ENCODE data around the gene PDILT.
"Not testable (repeated sequence)": the region's sequence is repeated elsewhere in the genome, so short reads cannot be mapped to it uniquely, and the experiment has no call there.

The PDILT gene

GRCh38 chr16:20355114-20355782 is 49.3 kb downstream of the PDILT start:
- DNase-seq = no peak

GRCh38 chr16:20353379-20353778 is 51.2 kb downstream of the PDILT start:
- no peak for DNase-seq

- no peak for DNase-seq
Observed at GRCh38 chr16:20352615-20353014, 51.9 kb downstream of the PDILT start, which contains the start of gene UMOD. Gene UMOD (minus strand): TSS chr16:20352715. CDS start chr16:20350737, 1,978 bp downstream.

- DNase-seq = no peak
Observed at GRCh38 chr16:20349615-20350014, 54.9 kb downstream of the PDILT start.

- no peak for DNase-seq
Observed at GRCh38 chr16:20348365-20349185, 56.0 kb downstream of the PDILT start.

- no peak for DNase-seq
Observed at GRCh38 chr16:20347666-20348364, 56.7 kb downstream of the PDILT start.

- DNase-seq = no peak
Observed at GRCh38 chr16:20344611-20345010, 59.9 kb downstream of the PDILT start.

- no peak for DNase-seq
Observed at GRCh38 chr16:20339744-20340143, 64.8 kb downstream of the PDILT start.

GRCh38 chr16:20336955-20337354 is 67.6 kb downstream of the PDILT start:
- no peak for DNase-seq

- no peak for DNase-seq
Observed at GRCh38 chr16:20334396-20334795, 70.1 kb downstream of the PDILT start.

GRCh38 chr16:20333120-20333519 is 71.4 kb downstream of the PDILT start:
- no peak for DNase-seq

GRCh38 chr16:20332411-20332810 is 72.1 kb downstream of the PDILT start:
- DNase-seq = no peak

- no peak for DNase-seq
Observed at GRCh38 chr16:20331635-20332034, 72.9 kb downstream of the PDILT start.

GRCh38 chr16:20329392-20330138 is 75.0 kb downstream of the PDILT start:
- DNase-seq = no peak

- DNase-seq = no peak
Observed at GRCh38 chr16:20327444-20328041, 77.0 kb downstream of the PDILT start, which contains the start of gene GP2. Gene GP2 (minus strand): TSS chr16:20327513. CDS start chr16:20326431, 1,082 bp downstream.

- no peak for DNase-seq
Observed at GRCh38 chr16:20326321-20326720, 78.2 kb downstream of the PDILT start.

GRCh38 chr16:20325005-20325404 is 79.5 kb downstream of the PDILT start:
- no peak for DNase-seq

- DNase-seq = no peak
Observed at GRCh38 chr16:20323591-20324117, 80.9 kb downstream of the PDILT start.

GRCh38 chr16:20322696-20323095 is 81.8 kb downstream of the PDILT start:
- no peak for DNase-seq

- no peak for DNase-seq
Observed at GRCh38 chr16:20321671-20322070, 82.9 kb downstream of the PDILT start.

- DNase-seq = not testable (repeated sequence)
Observed at GRCh38 chr16:20321051-20321450, 83.5 kb downstream of the PDILT start.

GRCh38 chr16:20320592-20320991 is 83.9 kb downstream of the PDILT start:
- no peak for DNase-seq

All from stimulated activated CD4-positive, alpha-beta T cell treated with anti-CD3 and anti-CD28 coated beads, Interleukin-4, amount 100 ng/mL, for 4 hours (primary cell).